Endothelial cell of umbilical vein (primary cell): ENCODE data around the gene SETMAR.

Experiments
- CTCF ChIP-seq, 2 donors: IDR thresholded peaks; 1 replicate in 1 of 2; 2 replicates in 1 of 2; pipeline ENCODE4 v1.5.1; 2011; ENCODE audit warnings: low read length in 2 of 2, mild to moderate bottlenecking in 2 of 2, moderate library complexity in 2 of 2, control low read depth in 1 of 2, inconsistent platforms in 1 of 2, low read depth in 1 of 2; ENCODE audit not compliant: insufficient read depth in 1 of 2; ENCODE audit errors: extremely low read depth in 1 of 2
- EZH2 ChIP-seq: IDR thresholded peaks from 2 replicates; pipeline ENCODE4 v1.6.1; 2012; ENCODE audit warnings: borderline replicate concordance, low read depth, mild to moderate bottlenecking, moderate library complexity, low read length, inconsistent platforms; ENCODE audit not compliant: severe bottlenecking
- GATA2 ChIP-seq: IDR thresholded peaks from 2 replicates; pipeline ENCODE4 v1.7.0; 2011; ENCODE audit warnings: low read depth, mild to moderate bottlenecking, moderate library complexity, mixed read lengths, low read length; ENCODE audit not compliant: insufficient read length, insufficient read depth
- MAX ChIP-seq: IDR thresholded peaks from 2 replicates; pipeline ENCODE4 v1.6.1; 2011; ENCODE audit not compliant: insufficient read depth, insufficient read length
- POLR2AphosphoS5 ChIP-seq: IDR thresholded peaks from 2 replicates; pipeline ENCODE4 v1.6.1; 2012; ENCODE audit warnings: low read depth, mild to moderate bottlenecking, control low read depth, low read length, moderate library complexity; ENCODE audit not compliant: insufficient read depth

GRCh38 chr3:4336850-4337546, 33.8 kb downstream of the SETMAR start:
- no peak for TF ChIP-seq CTCF (IDR thresholded peaks at IDR 0.05; ENCODE audit: extremely low read depth in 1 of 2, insufficient read depth in 1 of 2, low read depth in 1 of 2, low read length in 2 of 2)
- no peak for TF ChIP-seq POLR2AphosphoS5
- no peak for TF ChIP-seq GATA2
- no peak for TF ChIP-seq MAX
- TF ChIP-seq EZH2, result no peak
